BLaER1 treated with 17β-estradiol and CSF1 and Interleukin-3, amounts not matched to agents 10 nM and 100 nM (cell line): ENCODE results near the gene AP2A2.

ENCODE experiments used
- H3K27ac ChIP-seq, 11 experiments: shearing (Covaris generic); formaldehyde crosslinking; 2 replicates each; pipeline ENCODE4 v1.8.1; 2022
- H3K27me3 ChIP-seq, 11 experiments: shearing (Covaris generic); formaldehyde crosslinking; 2 replicates each; pipeline ENCODE4 v1.8.1; 2022
- H3K36me3 ChIP-seq, 11 experiments: shearing (Covaris generic); formaldehyde crosslinking; 2 replicates each; pipeline ENCODE4 v1.8.1; 2022
- H3K4me1 ChIP-seq, 10 experiments: shearing (Covaris generic); formaldehyde crosslinking; 2 replicates each; pipeline ENCODE4 v1.8.1; 2022
- H3K4me2 ChIP-seq, 11 experiments: shearing (Covaris generic); formaldehyde crosslinking; 2 replicates each; pipeline ENCODE4 v1.8.1; 2022
- H3K4me3 ChIP-seq, 10 experiments: shearing (Covaris generic); formaldehyde crosslinking; 2 replicates each; pipeline ENCODE4 v1.8.1; 2022
- H3K9ac ChIP-seq, 11 experiments: shearing (Covaris generic); formaldehyde crosslinking; 2 replicates each; pipeline ENCODE4 v1.8.1; 2022
- H3K9me3 ChIP-seq, 11 experiments: shearing (Covaris generic); formaldehyde crosslinking; replicated peaks in 1 of 11; 2 replicates each; pipeline ENCODE4 v1.8.1; 2022
- H4K20me1 ChIP-seq, 11 experiments: shearing (Covaris generic); formaldehyde crosslinking; 2 replicates each; pipeline ENCODE4 v1.8.1; 2022
- Cebpa-rat ChIP-seq, 11 experiments: shearing (Covaris generic); IDR thresholded peaks; 2 replicates each; pipeline ENCODE4 v1.8.1; 2022

Gene AP2A2

DNA sequence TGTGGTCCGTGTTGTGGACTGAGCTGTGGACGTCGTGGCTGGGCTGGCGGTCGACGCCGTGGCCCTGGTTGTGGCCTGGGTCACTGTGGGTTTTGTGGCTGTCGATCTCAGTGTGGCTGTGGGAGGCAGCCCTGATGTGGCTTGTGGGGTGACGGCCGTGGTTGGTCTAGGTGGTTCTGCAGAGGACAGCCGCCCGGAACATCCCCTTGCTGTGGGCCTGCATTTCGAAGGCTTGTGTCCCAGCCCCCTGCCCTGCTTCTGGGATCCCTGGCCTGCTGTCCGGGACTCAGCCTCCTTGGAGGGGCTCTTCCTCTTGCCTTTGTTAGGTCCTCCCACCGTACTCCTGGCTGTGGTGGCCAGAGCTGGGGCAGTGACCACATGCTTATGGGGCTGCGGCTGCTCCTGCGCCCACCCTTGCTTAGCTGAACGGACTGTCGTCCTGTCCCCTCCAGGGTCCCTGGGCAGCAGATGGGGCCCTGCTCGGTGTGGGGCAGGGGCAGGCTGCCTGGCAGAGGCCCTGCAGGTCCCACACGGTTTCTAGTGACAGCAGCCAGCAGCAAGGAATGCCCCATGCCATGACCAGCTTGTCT lies 93.7 kb downstream of the AP2A2 start:
- peaks cover 16 to 66% (median 44%) of the 10 kb centered on the region in 10 experiments for H3K4me1 ChIP-seq
- H3K27ac ChIP-seq, result no peak overlapping the region
- no peak for TF ChIP-seq Cebpa-rat (IDR thresholded peaks at IDR 0.05)
- H3K27me3 ChIP-seq, result no peaks in the 10 kb centered on the region
- H3K4me2 ChIP-seq, result peak overlapping the region in 7 of 11 experiments; percentile 6 to 78 (median 68); a peak in 8 of 22 replicates
- H4K20me1 ChIP-seq, result peaks cover 22 to 88% (median 44%) of the 10 kb centered on the region in 11 experiments; a peak in 17 of 22 replicates
- peaks cover 0 to 24% (median 5%) of the 10 kb centered on the region in 11 experiments; a peak in 10 of 22 replicates for H3K36me3 ChIP-seq
- no peak overlapping the region for H3K4me3 ChIP-seq
- peaks cover 0 to 18% (median 15%) of the 10 kb centered on the region in 11 experiments; a peak in 14 of 22 replicates for H3K9me3 ChIP-seq
- H3K9ac ChIP-seq, result no peak overlapping the region; a peak in 2 of 22 replicates

DNA sequence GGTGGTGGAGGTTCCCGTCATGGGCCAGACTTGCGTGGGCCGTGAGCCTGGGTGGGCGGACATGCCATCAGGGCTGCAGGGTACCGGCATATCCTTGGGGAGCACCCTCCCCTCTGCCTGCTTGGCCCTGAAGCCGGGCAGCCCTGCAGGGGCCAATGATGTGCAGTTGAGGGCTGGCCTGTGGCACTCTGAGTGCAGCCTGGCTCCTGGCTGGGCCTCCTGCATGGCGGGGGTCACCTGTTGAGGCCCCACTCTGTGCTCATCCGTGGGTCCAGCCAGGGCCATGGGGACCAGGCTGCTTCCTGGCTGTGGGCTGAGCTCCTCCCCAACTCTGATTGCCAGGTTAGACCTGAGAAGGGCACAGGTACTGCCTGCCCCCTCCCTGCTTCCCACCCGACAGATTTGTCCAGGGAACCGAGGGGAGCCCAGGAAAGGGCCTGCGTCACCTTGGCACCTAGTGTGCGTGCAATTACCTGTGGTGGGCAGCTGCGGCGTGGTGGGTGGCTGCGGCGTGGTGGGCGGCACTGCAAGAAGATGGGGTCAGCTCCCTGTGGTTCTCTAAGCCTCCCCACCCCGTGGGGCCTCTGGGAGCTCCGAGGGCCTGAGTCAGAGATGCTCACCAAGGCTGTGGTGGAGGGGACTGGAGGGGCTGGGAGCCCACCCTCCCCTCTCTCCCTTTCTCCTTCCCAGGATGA lies 94.7 kb downstream of the AP2A2 start:
- Histone ChIP-seq H3K36me3 (peaks cover 0 to 24% (median 5%) of the 10 kb centered on the region in 11 experiments; a peak in 11 of 22 replicates), H3K4me2 (peak overlapping the region in 8 of 11 experiments; percentile 47 to 78 (median 65); a peak in 15 of 22 replicates), H3K27me3 (no peaks in the 10 kb centered on the region), H3K4me3 (no peak overlapping the region), H3K9ac (peak overlapping the region in 4 of 11 experiments; percentile 0 to 51 (median 40); a peak in 3 of 22 replicates), H3K4me1 (peaks cover 7 to 57% (median 35%) of the 10 kb centered on the region in 10 experiments; a peak in 18 of 20 replicates), H4K20me1 (peaks cover 22 to 86% (median 39%) of the 10 kb centered on the region in 11 experiments; a peak in 17 of 22 replicates), H3K9me3 (peaks cover 0 to 18% (median 15%) of the 10 kb centered on the region in 11 experiments; a peak in 14 of 22 replicates), H3K27ac (0 out of 22 replicates have a peak overlapping the region, but pooled peaks of 1 of the 11 experiments have one; percentile 43)
- no peak for TF ChIP-seq Cebpa-rat (IDR thresholded peaks at IDR 0.05)

DNA sequence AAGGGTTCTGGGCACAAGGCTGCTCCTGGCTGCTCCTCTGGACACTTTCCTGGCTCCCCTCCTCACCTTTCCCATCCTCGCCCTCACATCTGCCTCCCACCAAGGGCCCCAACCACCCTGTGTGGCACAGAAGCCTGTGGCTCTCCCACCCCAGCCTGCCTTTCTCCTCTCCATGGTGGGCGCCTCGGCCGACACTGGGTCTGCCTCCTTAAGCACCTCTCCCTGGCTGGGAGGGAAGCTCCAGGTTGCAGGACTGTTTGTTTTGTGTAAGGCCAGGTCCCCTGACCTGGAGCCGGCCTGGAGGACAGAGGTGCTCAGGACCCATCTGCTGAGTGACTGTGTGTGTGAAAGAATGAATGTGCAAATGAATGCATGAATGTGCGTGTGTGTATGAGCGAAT lies 96.7 kb downstream of the AP2A2 start:
- H3K9ac ChIP-seq, result no peak overlapping the region

GRCh38 chr11:1022908-1023810 lies 97.5 kb downstream of the AP2A2 start:
- Histone ChIP-seq H3K4me2 (no peak overlapping the region), H3K9ac (no peak overlapping the region), H3K27ac (no peak overlapping the region), H4K20me1 (peaks cover 22 to 87% (median 38%) of the 10 kb centered on the region in 11 experiments; a peak in 17 of 22 replicates), H3K27me3 (no peaks in the 10 kb centered on the region), H3K36me3 (peaks cover 0 to 8% (median 0%) of the 10 kb centered on the region in 11 experiments; a peak in 5 of 22 replicates), H3K4me3 (no peak overlapping the region), H3K9me3 (no peaks in the 10 kb centered on the region), H3K4me1 (peaks cover 0 to 36% (median 27%) of the 10 kb centered on the region in 10 experiments; a peak in 15 of 20 replicates)
- TF ChIP-seq Cebpa-rat (IDR thresholded peaks at IDR 0.05), result no peak

More for the DNA sequence above, 96.7 kb downstream of the AP2A2 start:
- peaks cover 0 to 12% (median 1%) of the 10 kb centered on the region in 11 experiments; a peak in 9 of 22 replicates for H3K36me3 ChIP-seq
- no peak overlapping the region for H3K4me3 ChIP-seq
- H3K27ac ChIP-seq, result no peak overlapping the region
- H3K4me1 ChIP-seq, result peaks cover 0 to 37% (median 27%) of the 10 kb centered on the region in 10 experiments; a peak in 15 of 20 replicates
- no peak for TF ChIP-seq Cebpa-rat (IDR thresholded peaks at IDR 0.05)
- peaks cover 0 to 5% (median 4%) of the 10 kb centered on the region in 11 experiments; a peak in 13 of 22 replicates for H3K9me3 ChIP-seq
- no peak overlapping the region for H3K4me2 ChIP-seq
- peaks cover 22 to 85% (median 46%) of the 10 kb centered on the region in 11 experiments; a peak in 17 of 22 replicates for H4K20me1 ChIP-seq
- H3K27me3 ChIP-seq, result no peaks in the 10 kb centered on the region

DNA sequence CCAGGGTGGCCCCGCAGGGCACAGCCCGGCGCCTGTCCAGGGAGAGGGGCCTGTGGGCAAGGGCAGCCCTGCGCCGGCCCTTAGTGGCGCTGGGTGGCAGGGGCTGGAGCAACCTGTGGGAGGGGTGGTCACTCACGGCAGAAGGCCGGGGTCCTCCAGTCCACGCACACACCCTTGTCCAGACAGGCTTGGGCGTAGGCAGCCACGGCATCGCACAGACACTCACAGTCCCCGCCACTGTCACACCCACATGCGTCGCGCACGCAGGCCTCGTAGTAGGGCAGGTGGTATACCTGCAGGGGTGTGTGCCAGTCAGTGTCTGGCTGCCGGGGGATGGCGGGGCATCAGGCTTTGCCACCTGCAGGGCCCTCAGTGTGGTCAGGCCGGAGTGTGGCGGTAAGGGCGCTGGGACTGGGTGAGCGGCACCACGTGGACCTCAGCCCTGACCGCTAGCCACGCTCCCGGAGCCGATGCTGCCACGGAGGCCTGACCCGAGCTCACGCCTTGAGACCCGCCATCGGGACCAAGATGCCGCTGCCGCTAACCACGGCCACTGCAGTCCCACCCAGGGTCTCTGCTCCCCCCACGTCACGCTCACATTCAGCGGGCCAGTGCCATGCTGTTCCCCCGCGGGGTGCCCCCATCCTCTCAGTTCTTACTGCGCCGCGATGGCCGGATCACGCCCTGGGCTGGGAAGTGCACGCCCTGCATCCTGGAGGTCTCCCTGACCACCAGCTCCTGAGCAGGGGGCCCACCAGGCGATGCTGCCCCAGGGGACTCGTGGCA lies 98.3 kb downstream of the AP2A2 start:
- Histone ChIP-seq H3K9me3 (no peaks in the 10 kb centered on the region), H4K20me1 (peaks cover 15 to 78% (median 30%) of the 10 kb centered on the region in 11 experiments; a peak in 17 of 22 replicates), H3K4me1 (peaks cover 0 to 28% (median 26%) of the 10 kb centered on the region in 10 experiments; a peak in 15 of 20 replicates), H3K4me3 (no peak overlapping the region), H3K27ac (no peak overlapping the region), H3K9ac (no peak overlapping the region), H3K36me3 (peaks cover 0 to 8% (median 0%) of the 10 kb centered on the region in 11 experiments; a peak in 5 of 22 replicates), H3K4me2 (no peak overlapping the region), H3K27me3 (no peaks in the 10 kb centered on the region)
- TF ChIP-seq Cebpa-rat (IDR thresholded peaks at IDR 0.05), result no peak

- no peak overlapping the region for H3K9ac ChIP-seq
- TF ChIP-seq Cebpa-rat (IDR thresholded peaks at IDR 0.05), result no peak
Measured at GRCh38 chr11:1024597-1025409, 99.1 kb downstream of the AP2A2 start.

More at GRCh38 chr11:1024597-1025409, 99.1 kb downstream of the AP2A2 start:
- H3K36me3 ChIP-seq, result peaks cover 0 to 8% (median 0%) of the 10 kb centered on the region in 11 experiments; a peak in 5 of 22 replicates
- no peaks in the 10 kb centered on the region for H3K9me3 ChIP-seq
- no peak overlapping the region for H3K4me2 ChIP-seq
- H3K4me3 ChIP-seq, result no peak overlapping the region
- H4K20me1 ChIP-seq, result peaks cover 8 to 70% (median 22%) of the 10 kb centered on the region in 11 experiments; a peak in 16 of 22 replicates
- no peak overlapping the region for H3K27ac ChIP-seq
- peaks cover 0 to 20% (median 18%) of the 10 kb centered on the region in 10 experiments; a peak in 15 of 20 replicates for H3K4me1 ChIP-seq
- H3K27me3 ChIP-seq, result no peaks in the 10 kb centered on the region
